ENCODE results near the gene CRHR1.

The CRHR1 gene

GRCh38 chr17:45770632-45771270 is 13.4 kb upstream of the CRHR1 start:
- Histone ChIP-seq H3K27me3 (replicated peaks in 2 of 5; ENCODE audit: control insufficient read depth in 4 of 5, insufficient read depth in 5 of 5, low read length in 4 of 5) (peaks cover 5 to 67% (median 19%) of the 10 kb centered on the region in 5 experiments), H3K36me3 (ENCODE audit: control insufficient read depth in 4 of 4, insufficient read depth in 4 of 4, low read length in 3 of 4) (no peaks in the 10 kb centered on the region), H3K4me3 (ENCODE audit: control insufficient read depth in 1 of 7, extremely low read depth in 1 of 7, insufficient read depth in 4 of 7, low read depth in 2 of 7, low read length in 6 of 7) (no peak overlapping the region), H3K4me1 (ENCODE audit: control extremely low read depth in 1 of 4, control insufficient read depth in 4 of 4, insufficient read depth in 4 of 4, low read length in 3 of 4) (no peaks in the 10 kb centered on the region), H3K9me3 (ENCODE audit: control extremely low read depth in 1 of 5, control insufficient read depth in 4 of 5, insufficient read depth in 2 of 5, low read depth in 1 of 5, low read length in 4 of 5) (peaks cover 0 to 2% (median 0%) of the 10 kb centered on the region in 5 experiments), H3K27ac (ENCODE audit: insufficient read depth in 1 of 2, low read depth in 1 of 2, low read length in 2 of 2, poor library complexity in 1 of 2, severe bottlenecking in 2 of 2) (no peak overlapping the region)
- CTCF ChIA-PET = interaction anchor here (1.1 to 2.8 kb wide), 2 partner anchors 12 kb away, joined by 3 to 11 read pairs; no protein-coding TSS in a partner anchor
- no peak for DNase-seq
- POLR2A ChIA-PET = no interaction called here
- 40% methylated on average over 9 of the region's 10 CpGs for WGBS (ENCODE audit: insufficient coverage)

GRCh38 chr17:45771271-45771959 is 12.7 kb upstream of the CRHR1 start:
- Histone ChIP-seq H3K36me3 (ENCODE audit: control insufficient read depth in 4 of 4, insufficient read depth in 4 of 4, low read length in 3 of 4) (no peaks in the 10 kb centered on the region), H3K4me1 (ENCODE audit: control extremely low read depth in 1 of 4, control insufficient read depth in 4 of 4, insufficient read depth in 4 of 4, low read length in 3 of 4) (no peaks in the 10 kb centered on the region), H3K27ac (ENCODE audit: insufficient read depth in 1 of 2, low read depth in 1 of 2, low read length in 2 of 2, poor library complexity in 1 of 2, severe bottlenecking in 2 of 2) (no peak overlapping the region), H3K9me3 (ENCODE audit: control extremely low read depth in 1 of 5, control insufficient read depth in 4 of 5, insufficient read depth in 2 of 5, low read depth in 1 of 5, low read length in 4 of 5) (peaks cover 0 to 2% (median 0%) of the 10 kb centered on the region in 5 experiments), H3K4me3 (ENCODE audit: control insufficient read depth in 1 of 7, extremely low read depth in 1 of 7, insufficient read depth in 4 of 7, low read depth in 2 of 7, low read length in 6 of 7) (no peak overlapping the region), H3K27me3 (replicated peaks in 2 of 5; ENCODE audit: control insufficient read depth in 4 of 5, insufficient read depth in 5 of 5, low read length in 4 of 5) (peaks cover 5 to 70% (median 19%) of the 10 kb centered on the region in 5 experiments)
- CTCF ChIA-PET = interaction anchor here (0.6 to 2.8 kb wide), 4 partner anchors 11 to 15 kb away, joined by 3 to 11 read pairs (median 3); partner anchors contain the start of gene CRHR1
- 44% methylated on average over 10 of the region's 12 CpGs for WGBS (ENCODE audit: insufficient coverage)
- DNase-seq = no peak
- POLR2A ChIA-PET = no interaction called here

- no peak for DNase-seq
- 100% methylated on average over 3 of the region's 5 CpGs for WGBS (ENCODE audit: insufficient coverage)
- no peak overlapping the region for H3K4me3 ChIP-seq (ENCODE audit: control insufficient read depth in 1 of 7, extremely low read depth in 1 of 7, insufficient read depth in 4 of 7, low read depth in 2 of 7, low read length in 6 of 7)
- no peaks in the 10 kb centered on the region for H3K4me1 ChIP-seq (ENCODE audit: control extremely low read depth in 1 of 4, control insufficient read depth in 4 of 4, insufficient read depth in 4 of 4, low read length in 3 of 4)
- H3K36me3 ChIP-seq (ENCODE audit: control insufficient read depth in 4 of 4, insufficient read depth in 4 of 4, low read length in 3 of 4) = no peaks in the 10 kb centered on the region
- ChIA-PET CTCF (interaction anchor here (1.8 kb wide), 1 partner anchor 52 kb away, joined by 4 read pairs; no protein-coding TSS in a partner anchor), POLR2A (interaction anchor here (0.5 kb wide), 1 partner anchor 1705 kb away, joined by 5 read pairs; no protein-coding TSS in a partner anchor)
- H3K9me3 ChIP-seq (ENCODE audit: control extremely low read depth in 1 of 5, control insufficient read depth in 4 of 5, insufficient read depth in 2 of 5, low read depth in 1 of 5, low read length in 4 of 5) = peaks cover 0 to 2% (median 0%) of the 10 kb centered on the region in 5 experiments
- H3K27me3 ChIP-seq (replicated peaks in 2 of 5; ENCODE audit: control insufficient read depth in 4 of 5, insufficient read depth in 5 of 5, low read length in 4 of 5) = peaks cover 7 to 70% (median 23%) of the 10 kb centered on the region in 5 experiments
- no peak overlapping the region for H3K27ac ChIP-seq (ENCODE audit: insufficient read depth in 1 of 2, low read depth in 1 of 2, low read length in 2 of 2, poor library complexity in 1 of 2, severe bottlenecking in 2 of 2)
Measured at GRCh38 chr17:45775148-45775547, 9.0 kb upstream of the CRHR1 start.

- Histone ChIP-seq H3K36me3 (ENCODE audit: control insufficient read depth in 4 of 4, insufficient read depth in 4 of 4, low read length in 3 of 4) (no peaks in the 10 kb centered on the region), H3K9me3 (ENCODE audit: control extremely low read depth in 1 of 5, control insufficient read depth in 4 of 5, insufficient read depth in 2 of 5, low read depth in 1 of 5, low read length in 4 of 5) (peaks cover 0 to 2% (median 0%) of the 10 kb centered on the region in 5 experiments), H3K4me3 (ENCODE audit: control insufficient read depth in 1 of 7, extremely low read depth in 1 of 7, insufficient read depth in 4 of 7, low read depth in 2 of 7, low read length in 6 of 7) (no peak overlapping the region), H3K27ac (ENCODE audit: insufficient read depth in 1 of 2, low read depth in 1 of 2, low read length in 2 of 2, poor library complexity in 1 of 2, severe bottlenecking in 2 of 2) (no peak overlapping the region), H3K27me3 (replicated peaks in 2 of 5; ENCODE audit: control insufficient read depth in 4 of 5, insufficient read depth in 5 of 5, low read length in 4 of 5) (peaks cover 7 to 71% (median 24%) of the 10 kb centered on the region in 5 experiments), H3K4me1 (ENCODE audit: control extremely low read depth in 1 of 4, control insufficient read depth in 4 of 4, insufficient read depth in 4 of 4, low read length in 3 of 4) (no peaks in the 10 kb centered on the region)
- ChIA-PET CTCF (no interaction called here), POLR2A (no interaction called here)
- no peak for DNase-seq
- 79% methylated on average over 4 of the region's 4 CpGs for WGBS (ENCODE audit: insufficient coverage)
Measured at GRCh38 chr17:45775576-45776011, 8.5 kb upstream of the CRHR1 start.

GRCh38 chr17:45776896-45777295 is 7.2 kb upstream of the CRHR1 start:
- Histone ChIP-seq H3K27me3 (replicated peaks in 2 of 5; ENCODE audit: control insufficient read depth in 4 of 5, insufficient read depth in 5 of 5, low read length in 4 of 5) (peaks cover 9 to 67% (median 19%) of the 10 kb centered on the region in 5 experiments), H3K36me3 (ENCODE audit: control insufficient read depth in 4 of 4, insufficient read depth in 4 of 4, low read length in 3 of 4) (no peaks in the 10 kb centered on the region), H3K9me3 (ENCODE audit: control extremely low read depth in 1 of 5, control insufficient read depth in 4 of 5, insufficient read depth in 2 of 5, low read depth in 1 of 5, low read length in 4 of 5) (peaks cover 0 to 2% (median 0%) of the 10 kb centered on the region in 5 experiments), H3K27ac (ENCODE audit: insufficient read depth in 1 of 2, low read depth in 1 of 2, low read length in 2 of 2, poor library complexity in 1 of 2, severe bottlenecking in 2 of 2) (no peak overlapping the region), H3K4me3 (ENCODE audit: control insufficient read depth in 1 of 7, extremely low read depth in 1 of 7, insufficient read depth in 4 of 7, low read depth in 2 of 7, low read length in 6 of 7) (peak overlapping the region in 1 of 7 experiments; percentile 1), H3K4me1 (ENCODE audit: control extremely low read depth in 1 of 4, control insufficient read depth in 4 of 4, insufficient read depth in 4 of 4, low read length in 3 of 4) (no peaks in the 10 kb centered on the region)
- 75% methylated on average over 5 of the region's 7 CpGs for WGBS (ENCODE audit: insufficient coverage)
- CTCF ChIA-PET = no interaction called here
- POLR2A ChIA-PET = no interaction called here
- DNase-seq = no peak

GRCh38 chr17:45777388-45777787 is 6.7 kb upstream of the CRHR1 start:
- no peak overlapping the region for H3K4me3 ChIP-seq (ENCODE audit: control insufficient read depth in 1 of 7, extremely low read depth in 1 of 7, insufficient read depth in 4 of 7, low read depth in 2 of 7, low read length in 6 of 7)
- H3K4me1 ChIP-seq (ENCODE audit: control extremely low read depth in 1 of 4, control insufficient read depth in 4 of 4, insufficient read depth in 4 of 4, low read length in 3 of 4) = no peaks in the 10 kb centered on the region
- peaks cover 0 to 2% (median 0%) of the 10 kb centered on the region in 5 experiments for H3K9me3 ChIP-seq (ENCODE audit: control extremely low read depth in 1 of 5, control insufficient read depth in 4 of 5, insufficient read depth in 2 of 5, low read depth in 1 of 5, low read length in 4 of 5)
- CTCF ChIA-PET = no interaction called here
- WGBS (ENCODE audit: insufficient coverage) = 71% methylated on average over 3 of the region's 3 CpGs
- peaks cover 12 to 69% (median 20%) of the 10 kb centered on the region in 5 experiments for H3K27me3 ChIP-seq (replicated peaks in 2 of 5; ENCODE audit: control insufficient read depth in 4 of 5, insufficient read depth in 5 of 5, low read length in 4 of 5)
- POLR2A ChIA-PET = no interaction called here
- H3K27ac ChIP-seq (ENCODE audit: insufficient read depth in 1 of 2, low read depth in 1 of 2, low read length in 2 of 2, poor library complexity in 1 of 2, severe bottlenecking in 2 of 2) = no peak overlapping the region
- DNase-seq = no peak
- H3K36me3 ChIP-seq (ENCODE audit: control insufficient read depth in 4 of 4, insufficient read depth in 4 of 4, low read length in 3 of 4) = no peaks in the 10 kb centered on the region

- no peak for DNase-seq
- POLR2A ChIA-PET = no interaction called here
- no peak overlapping the region for H3K27ac ChIP-seq (ENCODE audit: insufficient read depth in 1 of 2, low read depth in 1 of 2, low read length in 2 of 2, poor library complexity in 1 of 2, severe bottlenecking in 2 of 2)
- CTCF ChIA-PET = no interaction called here
- no peak overlapping the region for H3K4me3 ChIP-seq (ENCODE audit: control insufficient read depth in 1 of 7, extremely low read depth in 1 of 7, insufficient read depth in 4 of 7, low read depth in 2 of 7, low read length in 6 of 7)
- no peaks in the 10 kb centered on the region for H3K9me3 ChIP-seq (ENCODE audit: control extremely low read depth in 1 of 5, control insufficient read depth in 4 of 5, insufficient read depth in 2 of 5, low read depth in 1 of 5, low read length in 4 of 5)
- H3K4me1 ChIP-seq (ENCODE audit: control extremely low read depth in 1 of 4, control insufficient read depth in 4 of 4, insufficient read depth in 4 of 4, low read length in 3 of 4) = peaks cover 0 to 24% (median 19%) of the 10 kb centered on the region in 4 experiments
- H3K27me3 ChIP-seq (replicated peaks in 2 of 5; ENCODE audit: control insufficient read depth in 4 of 5, insufficient read depth in 5 of 5, low read length in 4 of 5) = peaks cover 8 to 81% (median 31%) of the 10 kb centered on the region in 5 experiments
- WGBS (ENCODE audit: insufficient coverage) = 83% methylated on average over 3 of the region's 5 CpGs
- no peaks in the 10 kb centered on the region for H3K36me3 ChIP-seq (ENCODE audit: control insufficient read depth in 4 of 4, insufficient read depth in 4 of 4, low read length in 3 of 4)
Measured at GRCh38 chr17:45780921-45781320, 3.2 kb upstream of the CRHR1 start.

Measured in common myeloid progenitor, CD34-positive (primary cell).